RWPE1 (cell line): ENCODE results near the gene CCDC30.

Source experiments
- CTCF ChIA-PET: fragments of 350-600 bp; sonication (Branson Sonifier 250); formaldehyde crosslinking; extraction: SDS; loops from one replicate; lab custom pipeline; 2021; lab: Yijun Ruan, JAX
- POLR2A ChIA-PET: fragments of 400-600 bp; formaldehyde crosslinking; extraction: SDS; loops from one replicate; lab custom pipeline; 2020; ENCODE audit warnings: antibody characterized with exemption; ENCODE audit not compliant: low non-redundant PET; lab: Yijun Ruan, JAX
- DNase-seq: peaks from one replicate; pipeline ENCODE4 v3.0.0; 2012; ENCODE audit warnings: low spot score
- H3K27ac ChIP-seq: fragments of 450-650 bp; 2 replicates; pipeline ENCODE4 v1.5.1; 2017
- TF ChIP-seq, protein P1 (sequence below): fragments of 450-650 bp; conservative IDR thresholded peaks from 2 replicates; pipeline ENCODE4 v1.5.1; 2017; ENCODE audit warnings: low read depth, mild to moderate bottlenecking

The CCDC30 gene

GRCh38 chr1:42587753-42588152 lies 124.7 kb downstream of the CCDC30 start:
- no peak for DNase-seq
- ChIA-PET POLR2A (no interaction called here), CTCF (no interaction called here)
- no peak overlapping the region for H3K27ac ChIP-seq
- TF ChIP-seq, protein P1, sequence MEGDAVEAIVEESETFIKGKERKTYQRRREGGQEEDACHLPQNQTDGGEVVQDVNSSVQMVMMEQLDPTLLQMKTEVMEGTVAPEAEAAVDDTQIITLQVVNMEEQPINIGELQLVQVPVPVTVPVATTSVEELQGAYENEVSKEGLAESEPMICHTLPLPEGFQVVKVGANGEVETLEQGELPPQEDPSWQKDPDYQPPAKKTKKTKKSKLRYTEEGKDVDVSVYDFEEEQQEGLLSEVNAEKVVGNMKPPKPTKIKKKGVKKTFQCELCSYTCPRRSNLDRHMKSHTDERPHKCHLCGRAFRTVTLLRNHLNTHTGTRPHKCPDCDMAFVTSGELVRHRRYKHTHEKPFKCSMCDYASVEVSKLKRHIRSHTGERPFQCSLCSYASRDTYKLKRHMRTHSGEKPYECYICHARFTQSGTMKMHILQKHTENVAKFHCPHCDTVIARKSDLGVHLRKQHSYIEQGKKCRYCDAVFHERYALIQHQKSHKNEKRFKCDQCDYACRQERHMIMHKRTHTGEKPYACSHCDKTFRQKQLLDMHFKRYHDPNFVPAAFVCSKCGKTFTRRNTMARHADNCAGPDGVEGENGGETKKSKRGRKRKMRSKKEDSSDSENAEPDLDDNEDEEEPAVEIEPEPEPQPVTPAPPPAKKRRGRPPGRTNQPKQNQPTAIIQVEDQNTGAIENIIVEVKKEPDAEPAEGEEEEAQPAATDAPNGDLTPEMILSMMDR, result no peak

GRCh38 chr1:42592811-42593210 lies 129.7 kb downstream of the CCDC30 start:
- POLR2A ChIA-PET, result no interaction called here
- CTCF ChIA-PET, result interaction anchor here (0.5 to 0.6 kb wide), 2 partner anchors 38 to 269 kb away, joined by 3 read pairs; no protein-coding TSS in a partner anchor
- no peak overlapping the region for H3K27ac ChIP-seq

GRCh38 chr1:42593486-42594100 lies 130.5 kb downstream of the CCDC30 start:
- TF ChIP-seq, protein P1, result no peak
- DNase-seq, result no peak
- no peak overlapping the region for H3K27ac ChIP-seq
- ChIA-PET POLR2A (no interaction called here), CTCF (interaction anchor here (0.5 kb wide), 2 partner anchors 38 to 92 kb away, joined by 3 read pairs; no protein-coding TSS in a partner anchor)

More at GRCh38 chr1:42592811-42593210, 129.7 kb downstream of the CCDC30 start:
- TF ChIP-seq, protein P1, result no peak
- DNase-seq, result no peak

DNA sequence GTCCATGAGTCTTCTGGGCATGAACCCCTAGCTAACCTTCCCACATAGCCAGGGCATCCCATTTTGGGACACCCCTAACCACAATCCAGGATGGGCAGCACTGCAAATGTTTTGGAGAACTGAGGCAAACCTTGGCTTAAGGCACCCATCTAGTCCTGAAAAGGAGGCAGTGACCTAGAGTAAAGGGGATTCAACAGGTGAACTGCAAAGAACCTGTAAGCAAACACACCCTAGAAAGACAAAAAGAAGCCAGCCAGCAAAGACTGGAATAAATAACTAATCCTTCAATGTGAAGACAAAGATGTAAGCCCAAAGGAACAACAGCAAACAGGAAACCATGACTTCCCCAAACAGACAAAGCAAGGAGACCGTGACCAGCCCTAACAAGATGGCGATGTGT lies 138.4 kb downstream of the CCDC30 start:
- TF ChIP-seq, protein P1, result no peak
- POLR2A ChIA-PET, result interaction anchor here (0.6 kb wide), 1 partner anchor 9 kb away, joined by 3 read pairs; no protein-coding TSS in a partner anchor
- CTCF ChIA-PET, result interaction anchor here (0.7 kb wide), 1 partner anchor 38 kb away, joined by 3 read pairs; no protein-coding TSS in a partner anchor

GRCh38 chr1:42613803-42614131 lies 150.7 kb downstream of the CCDC30 start:
- no peak overlapping the region for H3K27ac ChIP-seq
- POLR2A ChIA-PET, result no interaction called here
- no peak for DNase-seq
- CTCF ChIA-PET, result no interaction called here
- TF ChIP-seq, protein P1, result no peak

More for the DNA sequence above, 138.4 kb downstream of the CCDC30 start:
- no peak overlapping the region for H3K27ac ChIP-seq
- no peak for DNase-seq

DNA sequence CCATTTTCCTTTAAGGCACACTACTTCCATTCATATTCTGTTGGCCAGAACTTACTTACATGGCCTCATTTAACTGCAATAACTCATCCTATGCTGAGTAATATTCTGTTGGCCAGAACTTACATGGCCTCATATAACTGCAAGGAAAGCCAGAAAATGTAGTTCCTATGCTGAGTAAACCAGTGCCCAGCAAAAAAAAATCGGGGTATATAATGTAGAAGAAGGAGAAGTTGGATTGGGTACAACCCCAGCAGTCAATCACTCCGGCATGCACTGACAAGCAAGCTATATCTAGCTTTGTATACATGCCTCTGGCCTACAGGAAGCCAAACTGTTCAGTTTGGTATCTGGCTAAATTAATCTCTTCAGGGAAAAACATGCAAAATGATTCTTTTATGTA lies 155.8 kb downstream of the CCDC30 start:
- no peak for DNase-seq
- H3K27ac ChIP-seq, result no peak overlapping the region
- ChIA-PET POLR2A (no interaction called here), CTCF (no interaction called here)
- TF ChIP-seq, protein P1, result no peak
